Measurements from ENCODE around the gene ADK.

GRCh38 chr10:74418285-74418872 is 267.4 kb downstream of the ADK start:
- TF ChIP-seq CTCF (IDR thresholded peaks at IDR 0.05), result no peak
- no peak for TF ChIP-seq POLR2A (IDR thresholded peaks at IDR 0.05)
- TF ChIP-seq POLR2AphosphoS5 (IDR thresholded peaks at IDR 0.05), result no peak

Measured in stomach (tissue), 4 donors.